Stomach smooth muscle (tissue), 2 donors: ENCODE results near the gene OR5K4.
"Not testable (repeated sequence)": the region's sequence is repeated elsewhere in the genome, so short reads cannot be mapped to it uniquely, and the experiment has no call there.

Experiments
- H3K27ac ChIP-seq: one replicate; pipeline ENCODE4 v1.7.0; 2013; ENCODE audit warnings: mild to moderate bottlenecking, low read length, inconsistent platforms
- H3K27me3 ChIP-seq, 2 donors: one replicate each; pipeline ENCODE4 v1.7.0; 2013; ENCODE audit warnings: low read length in 2 of 2; ENCODE audit not compliant: insufficient read depth in 2 of 2, control insufficient read depth in 1 of 2
- H3K36me3 ChIP-seq, 2 donors: one replicate each; pipeline ENCODE4 v1.7.0; 2013; ENCODE audit warnings: low read length in 2 of 2; ENCODE audit not compliant: control insufficient read depth in 2 of 2, insufficient read depth in 2 of 2
- H3K4me1 ChIP-seq: one replicate; pipeline ENCODE4 v1.7.0; 2013; ENCODE audit warnings: low read length; ENCODE audit not compliant: control insufficient read depth, insufficient read depth
- H3K4me3 ChIP-seq, 2 donors: one replicate each; pipeline ENCODE4 v1.7.0; 2013; ENCODE audit warnings: low read length in 2 of 2
- H3K9ac ChIP-seq, 2 donors: one replicate each; pipeline ENCODE4 v1.7.0; 2013; ENCODE audit warnings: low read length in 2 of 2, mild to moderate bottlenecking in 1 of 2
- H3K9me3 ChIP-seq, 2 donors: one replicate each; pipeline ENCODE4 v1.7.0; 2013; ENCODE audit warnings: low read length in 2 of 2; ENCODE audit not compliant: control insufficient read depth in 2 of 2
- donor health status: healthy.
- donor health status: Pancreatic carcinoma.

Gene OR5K4

GRCh38 chr3:98371186-98371585 lies 17.5 kb downstream of the OR5K4 start:
- H3K27ac ChIP-seq: no peak overlapping the region
- no peak overlapping the region for H3K4me3 ChIP-seq
- H3K9me3 ChIP-seq: no peaks in the 10 kb centered on the region
- no peaks in the 10 kb centered on the region for H3K36me3 ChIP-seq
- no peaks in the 10 kb centered on the region for H3K27me3 ChIP-seq
- no peaks in the 10 kb centered on the region for H3K4me1 ChIP-seq
- H3K9ac ChIP-seq: no peak overlapping the region

- Histone ChIP-seq H3K36me3 (no peaks in the 10 kb centered on the region), H3K27ac (no peak overlapping the region), H3K27me3 (no peaks in the 10 kb centered on the region), H3K4me3 (no peak overlapping the region), H3K9ac (no peak overlapping the region), H3K4me1 (no peaks in the 10 kb centered on the region), H3K9me3 (no peaks in the 10 kb centered on the region)
Observed at GRCh38 chr3:98371853-98372252, 18.2 kb downstream of the OR5K4 start.

GRCh38 chr3:98372445-98372844 lies 18.8 kb downstream of the OR5K4 start:
- Histone ChIP-seq H3K9me3 (no peaks in the 10 kb centered on the region), H3K27ac (no peak overlapping the region), H3K27me3 (no peaks in the 10 kb centered on the region), H3K36me3 (no peaks in the 10 kb centered on the region), H3K4me1 (no peaks in the 10 kb centered on the region), H3K4me3 (no peak overlapping the region), H3K9ac (no peak overlapping the region)

GRCh38 chr3:98376631-98377030 lies 23.0 kb downstream of the OR5K4 start:
- Histone ChIP-seq H3K27me3 (no peaks in the 10 kb centered on the region), H3K27ac (no peak overlapping the region), H3K36me3 (no peaks in the 10 kb centered on the region), H3K9ac (no peak overlapping the region), H3K4me1 (no peaks in the 10 kb centered on the region), H3K9me3 (no peaks in the 10 kb centered on the region), H3K4me3 (no peak overlapping the region)

- no peaks in the 10 kb centered on the region for H3K9me3 ChIP-seq
- no peak overlapping the region for H3K9ac ChIP-seq
- no peaks in the 10 kb centered on the region for H3K4me1 ChIP-seq
- H3K27ac ChIP-seq: no peak overlapping the region
- H3K27me3 ChIP-seq: no peaks in the 10 kb centered on the region
- no peaks in the 10 kb centered on the region for H3K36me3 ChIP-seq
- H3K4me3 ChIP-seq: no peak overlapping the region
Observed at GRCh38 chr3:98388147-98388546, 34.5 kb downstream of the OR5K4 start.

GRCh38 chr3:98390366-98390765 lies 36.7 kb downstream of the OR5K4 start, which contains the start of gene OR5K3:
TSS of gene OR5K3 (plus strand) at chr3:98390666. CDS start at chr3:98390666, 0 bp downstream.
- Histone ChIP-seq H3K4me3 (no peak within 1 kb of the TSS), H3K9ac (no peak within 1 kb of the TSS), H3K9me3 (no peaks in the 10 kb centered on the region), H3K27ac (no peak within 1 kb of the TSS), H3K36me3 (no peaks in the 10 kb centered on the region), H3K4me1 (no peaks in the 10 kb centered on the region), H3K27me3 (no peaks in the 10 kb centered on the region)

GRCh38 chr3:98395101-98395500 lies 41.4 kb downstream of the OR5K4 start:
- Histone ChIP-seq H3K27ac (no peak overlapping the region), H3K36me3 (no peaks in the 10 kb centered on the region), H3K9me3 (peaks cover 0 to 4% of the 10 kb centered on the region in 2 donors), H3K27me3 (no peaks in the 10 kb centered on the region), H3K4me1 (no peaks in the 10 kb centered on the region), H3K4me3 (no peak overlapping the region), H3K9ac (no peak overlapping the region)

GRCh38 chr3:98396482-98396881 lies 42.8 kb downstream of the OR5K4 start:
- not testable (repeated sequence) for H3K27me3 ChIP-seq, H3K36me3 ChIP-seq, H3K9me3 ChIP-seq, H3K27ac ChIP-seq, H3K4me3 ChIP-seq, H3K4me1 ChIP-seq, H3K9ac ChIP-seq

- H3K36me3 ChIP-seq: no peaks in the 10 kb centered on the region
- H3K27me3 ChIP-seq: no peaks in the 10 kb centered on the region
- no peak overlapping the region for H3K9ac ChIP-seq
- H3K27ac ChIP-seq: no peak overlapping the region
- H3K9me3 ChIP-seq: peaks cover 4 to 8% of the 10 kb centered on the region in 2 donors
- no peaks in the 10 kb centered on the region for H3K4me1 ChIP-seq
- no peak overlapping the region for H3K4me3 ChIP-seq
Observed at GRCh38 chr3:98398513-98398912, 44.9 kb downstream of the OR5K4 start.

- H3K9me3 ChIP-seq: peaks cover 0 to 16% of the 10 kb centered on the region in 2 donors
- H3K4me3 ChIP-seq: no peak overlapping the region
- no peaks in the 10 kb centered on the region for H3K27me3 ChIP-seq
- no peak overlapping the region for H3K27ac ChIP-seq
- no peaks in the 10 kb centered on the region for H3K36me3 ChIP-seq
- H3K9ac ChIP-seq: no peak overlapping the region
- no peaks in the 10 kb centered on the region for H3K4me1 ChIP-seq
Observed at GRCh38 chr3:98402507-98402906, 48.9 kb downstream of the OR5K4 start.

- Histone ChIP-seq H3K4me1 (no peaks in the 10 kb centered on the region), H3K27ac (no peak overlapping the region), H3K4me3 (no peak overlapping the region), H3K9me3 (peaks cover 0 to 16% of the 10 kb centered on the region in 2 donors), H3K9ac (no peak overlapping the region), H3K27me3 (no peaks in the 10 kb centered on the region), H3K36me3 (no peaks in the 10 kb centered on the region)
Observed at GRCh38 chr3:98404010-98404409, 50.4 kb downstream of the OR5K4 start.
